Loucy (cell line): ENCODE results near the gene SLC7A8.

ENCODE experiments used
- EZH2phosphoT487 ChIP-seq: fragments of 200-600 bp; IDR thresholded peaks from 2 replicates; pipeline ENCODE4 v1.6.1; 2018; ENCODE audit warnings: antibody characterized with exemption, mild to moderate bottlenecking, moderate library complexity, borderline replicate concordance
- TF ChIP-seq, protein P1 (sequence below): fragments of 200-600 bp; sonication (generic); conservative IDR thresholded peaks from 2 replicates; pipeline ENCODE4 v1.5.1; 2014; ENCODE audit warnings: mild to moderate bottlenecking, antibody characterized with exemption, low read length

DNA sequence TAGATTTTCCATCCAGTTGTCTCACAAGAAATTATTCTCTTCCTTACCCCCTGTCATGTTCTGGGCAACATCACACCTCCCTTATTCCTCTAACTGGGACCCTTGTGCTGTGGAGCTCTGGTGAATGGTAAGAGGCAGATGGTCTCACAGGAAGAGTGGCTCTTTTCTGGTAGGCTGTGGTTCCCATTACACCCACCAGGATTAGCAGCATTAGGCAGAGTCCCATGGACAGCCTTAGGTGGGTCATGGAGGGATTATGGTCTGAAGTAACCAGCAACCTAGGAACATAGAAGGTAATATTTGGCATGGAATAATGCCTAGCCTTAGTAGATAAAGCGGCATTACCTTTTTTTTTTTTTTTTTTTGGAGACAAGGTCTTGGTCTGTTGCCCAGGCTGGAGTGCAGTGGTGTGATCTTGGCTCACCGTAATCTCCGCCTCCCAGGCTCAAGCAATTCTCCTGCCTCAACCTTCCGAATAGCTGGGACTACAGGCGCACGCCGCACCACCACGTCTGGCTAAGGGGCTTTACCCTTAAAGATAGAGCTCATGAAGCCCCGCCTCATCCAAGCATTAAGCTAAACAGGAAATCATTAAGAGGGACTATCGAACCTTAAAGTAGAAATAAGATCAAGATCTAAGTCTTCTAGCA is 84.1 kb downstream of the SLC7A8 start:
- TF ChIP-seq, protein P1, sequence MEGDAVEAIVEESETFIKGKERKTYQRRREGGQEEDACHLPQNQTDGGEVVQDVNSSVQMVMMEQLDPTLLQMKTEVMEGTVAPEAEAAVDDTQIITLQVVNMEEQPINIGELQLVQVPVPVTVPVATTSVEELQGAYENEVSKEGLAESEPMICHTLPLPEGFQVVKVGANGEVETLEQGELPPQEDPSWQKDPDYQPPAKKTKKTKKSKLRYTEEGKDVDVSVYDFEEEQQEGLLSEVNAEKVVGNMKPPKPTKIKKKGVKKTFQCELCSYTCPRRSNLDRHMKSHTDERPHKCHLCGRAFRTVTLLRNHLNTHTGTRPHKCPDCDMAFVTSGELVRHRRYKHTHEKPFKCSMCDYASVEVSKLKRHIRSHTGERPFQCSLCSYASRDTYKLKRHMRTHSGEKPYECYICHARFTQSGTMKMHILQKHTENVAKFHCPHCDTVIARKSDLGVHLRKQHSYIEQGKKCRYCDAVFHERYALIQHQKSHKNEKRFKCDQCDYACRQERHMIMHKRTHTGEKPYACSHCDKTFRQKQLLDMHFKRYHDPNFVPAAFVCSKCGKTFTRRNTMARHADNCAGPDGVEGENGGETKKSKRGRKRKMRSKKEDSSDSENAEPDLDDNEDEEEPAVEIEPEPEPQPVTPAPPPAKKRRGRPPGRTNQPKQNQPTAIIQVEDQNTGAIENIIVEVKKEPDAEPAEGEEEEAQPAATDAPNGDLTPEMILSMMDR: no peak
- no peak for TF ChIP-seq EZH2phosphoT487
